Renal pelvis (tissue), 4 donors: ENCODE measurements around the gene ALDH7A1. TPM values are rescaled to one million over a fixed set of nuclear protein-coding genes. Genes with fewer than 3 reads are reported as not detected.
"Not testable (repeated sequence)": the region's sequence is repeated elsewhere in the genome, so short reads cannot be mapped to it uniquely, and the experiment has no call there.

Experiments used
- DNase-seq: peaks from one replicate; pipeline ENCODE4 v3.0.0-alpha.2; 2013
- polyA plus RNA-seq, 3 donors: library from polyadenylated mRNA; unstranded; fragments of 120-200 nt; gene quantifications; one replicate each; pipeline ENCODE4 v1.2.1, GENCODE V29; 2013; ENCODE audit not compliant: insufficient read length in 3 of 3

Gene ALDH7A1
- polyA plus RNA-seq, 3 donors: 146 to 167 (median 166) TPM

GRCh38 chr5:126543009-126543408 lies 52.0 kb downstream of the ALDH7A1 start:
- no peak for DNase-seq

GRCh38 chr5:126542441-126542840 lies 52.6 kb downstream of the ALDH7A1 start:
- DNase-seq: no peak

GRCh38 chr5:126540631-126541030 lies 54.4 kb downstream of the ALDH7A1 start:
- DNase-seq: no peak

GRCh38 chr5:126538579-126538978 lies 56.4 kb downstream of the ALDH7A1 start:
- no peak for DNase-seq

GRCh38 chr5:126536874-126537273 lies 58.1 kb downstream of the ALDH7A1 start:
- DNase-seq: no peak

GRCh38 chr5:126535856-126536545 lies 59.0 kb downstream of the ALDH7A1 start:
- DNase-seq: no peak

- DNase-seq: no peak
These were observed 60.5 kb downstream of the ALDH7A1 start for GRCh38 chr5:126534553-126534952.

GRCh38 chr5:126531543-126532120 lies 63.4 kb downstream of the ALDH7A1 start:
- no peak for DNase-seq

- DNase-seq: no peak
These were observed 67.1 kb downstream of the ALDH7A1 start for GRCh38 chr5:126527892-126528291.

- no peak for DNase-seq
These were observed 67.9 kb downstream of the ALDH7A1 start for GRCh38 chr5:126527158-126527557.

- no peak for DNase-seq
These were observed 68.5 kb downstream of the ALDH7A1 start for GRCh38 chr5:126526493-126526892.

GRCh38 chr5:126525630-126526245 lies 69.3 kb downstream of the ALDH7A1 start:
- DNase-seq: no peak

GRCh38 chr5:126523818-126524510 lies 71.1 kb downstream of the ALDH7A1 start:
- DNase-seq: no peak

GRCh38 chr5:126521130-126521529 lies 73.9 kb downstream of the ALDH7A1 start:
- DNase-seq: no peak

GRCh38 chr5:126520593-126520953 lies 74.4 kb downstream of the ALDH7A1 start:
- no peak for DNase-seq

- DNase-seq: no peak
These were observed 75.1 kb downstream of the ALDH7A1 start for GRCh38 chr5:126519637-126520592.

- not testable (repeated sequence) for DNase-seq
These were observed 75.8 kb downstream of the ALDH7A1 start for GRCh38 chr5:126519223-126519622.

- DNase-seq: no peak
These were observed 78.2 kb downstream of the ALDH7A1 start for GRCh38 chr5:126516852-126517251.

- no peak for DNase-seq
These were observed 78.9 kb downstream of the ALDH7A1 start for GRCh38 chr5:126516133-126516532.

GRCh38 chr5:126515337-126515736 lies 79.7 kb downstream of the ALDH7A1 start:
- DNase-seq: no peak

GRCh38 chr5:126514558-126515141 lies 80.4 kb downstream of the ALDH7A1 start:
- no peak for DNase-seq
